SJCRH30 (cell line): ENCODE measurements around the gene C19orf53. TPM values are rescaled to one million over a fixed set of nuclear protein-coding genes. Genes with fewer than 3 reads are reported as not detected.
"Not testable (repeated sequence)": the region's sequence is repeated elsewhere in the genome, so short reads cannot be mapped to it uniquely, and the experiment has no call there.

Experiments
- DNase-seq, 2 experiments: peaks; one replicate each; pipeline ENCODE4 v3.0.0-alpha.2; 2015 to 2020
- H3K27ac ChIP-seq: fragments of 250-450 bp; sonication (Bioruptor Pico); 2 replicates; pipeline ENCODE4 v1.5.1; 2020; ENCODE audit warnings: mild to moderate bottlenecking, moderate library complexity
- H3K27me3 ChIP-seq: fragments of 250-450 bp; sonication (Bioruptor Pico); 2 replicates; pipeline ENCODE4 v1.5.1; 2020; ENCODE audit warnings: mild to moderate bottlenecking, moderate library complexity
- H3K36me3 ChIP-seq: fragments of 250-450 bp; sonication (Bioruptor Pico); 2 replicates; pipeline ENCODE4 v1.5.1; 2020; ENCODE audit warnings: mild to moderate bottlenecking, moderate library complexity
- H3K4me1 ChIP-seq: fragments of 250-450 bp; sonication (Bioruptor Pico); 2 replicates; pipeline ENCODE4 v1.5.1; 2020; ENCODE audit warnings: mild to moderate bottlenecking, moderate library complexity
- H3K4me3 ChIP-seq: fragments of 250-450 bp; sonication (Bioruptor Pico); 2 replicates; pipeline ENCODE4 v1.5.1; 2020; ENCODE audit warnings: mild to moderate bottlenecking, moderate library complexity
- H3K9me3 ChIP-seq: fragments of 250-450 bp; sonication (Bioruptor Pico); replicated peaks from 2 replicates; pipeline ENCODE4 v1.5.1; 2020; ENCODE audit warnings: mild to moderate bottlenecking, moderate library complexity
- total RNA-seq: library from RNA; depleted of rRNA; stranded (reverse); fragments of >200 nt; shearing (Covaris generic); gene quantifications from 2 replicates; pipeline ENCODE4 v1.2.3, GENCODE V29; 2014

The C19orf53 gene
- total RNA-seq, 1 experiment from 2014 or later = 208 TPM

- DNase-seq = no peak
- no peaks in the 10 kb centered on the region for H3K27me3 ChIP-seq
- H3K4me1 ChIP-seq = peaks cover 10% of the 10 kb centered on the region; the same call in 1 of the 2 replicates
- no peaks in the 10 kb centered on the region for H3K9me3 ChIP-seq
- H3K4me3 ChIP-seq = no peak overlapping the region
- H3K27ac ChIP-seq = no peak overlapping the region
- peaks cover 25% of the 10 kb centered on the region for H3K36me3 ChIP-seq
Measured at GRCh38 chr19:13778847-13779246, 4.6 kb downstream of the C19orf53 start.

- not testable (repeated sequence) for DNase-seq, H3K9me3 ChIP-seq, H3K4me3 ChIP-seq, H3K27me3 ChIP-seq, H3K27ac ChIP-seq
- H3K4me1 ChIP-seq = peaks cover 11% of the 10 kb centered on the region; the same call in 1 of the 2 replicates
- H3K36me3 ChIP-seq = peaks cover 25% of the 10 kb centered on the region
Measured at GRCh38 chr19:13779794-13780193, 5.5 kb downstream of the C19orf53 start.

GRCh38 chr19:13781547-13781946, 7.3 kb downstream of the C19orf53 start:
- Histone ChIP-seq H3K27ac (no peak overlapping the region), H3K27me3 (no peaks in the 10 kb centered on the region), H3K9me3 (no peaks in the 10 kb centered on the region), H3K4me1 (peaks cover 17% of the 10 kb centered on the region), H3K4me3 (no peak overlapping the region), H3K36me3 (peaks cover 23% of the 10 kb centered on the region)
- DNase-seq = peak; percentile 85 to 95

- no peak for DNase-seq
- Histone ChIP-seq H3K4me3 (no peak overlapping the region), H3K27me3 (no peaks in the 10 kb centered on the region), H3K4me1 (peaks cover 22% of the 10 kb centered on the region), H3K27ac (no peak overlapping the region), H3K9me3 (no peaks in the 10 kb centered on the region), H3K36me3 (peaks cover 21% of the 10 kb centered on the region)
Measured at GRCh38 chr19:13782537-13782936, 8.3 kb downstream of the C19orf53 start.

GRCh38 chr19:13783565-13784500, 9.6 kb downstream of the C19orf53 start:
- no peak for DNase-seq
- no peak overlapping the region for H3K4me3 ChIP-seq
- no peak overlapping the region for H3K27ac ChIP-seq
- H3K27me3 ChIP-seq = no peaks in the 10 kb centered on the region
- H3K36me3 ChIP-seq = peaks cover 8% of the 10 kb centered on the region
- H3K4me1 ChIP-seq = peaks cover 29% of the 10 kb centered on the region
- no peaks in the 10 kb centered on the region for H3K9me3 ChIP-seq

GRCh38 chr19:13784731-13785452, 10.6 kb downstream of the C19orf53 start:
- H3K27ac ChIP-seq = peak overlapping the region; percentile 30; the same call in 1 of the 2 replicates
- H3K27me3 ChIP-seq = no peaks in the 10 kb centered on the region
- DNase-seq = peak; percentile 91 to 93
- no peaks in the 10 kb centered on the region for H3K9me3 ChIP-seq
- no peaks in the 10 kb centered on the region for H3K36me3 ChIP-seq
- H3K4me1 ChIP-seq = peaks cover 30% of the 10 kb centered on the region
- H3K4me3 ChIP-seq = no peak overlapping the region

GRCh38 chr19:13788991-13789390, 14.7 kb downstream of the C19orf53 start:
- DNase-seq = peak in 1 of 2 experiments; percentile 41
- Histone ChIP-seq H3K27ac (peak overlapping the region; percentile 95; the same call in 1 of the 2 replicates), H3K36me3 (no peaks in the 10 kb centered on the region), H3K27me3 (no peaks in the 10 kb centered on the region), H3K4me1 (peaks cover 22% of the 10 kb centered on the region), H3K9me3 (no peaks in the 10 kb centered on the region), H3K4me3 (no peak overlapping the region)

GRCh38 chr19:13790354-13790753, 16.1 kb downstream of the C19orf53 start:
- H3K36me3 ChIP-seq = no peaks in the 10 kb centered on the region

GRCh38 chr19:13793317-13793716, 19.1 kb downstream of the C19orf53 start:
- H3K4me3 ChIP-seq, H3K9me3 ChIP-seq, H3K36me3 ChIP-seq, DNase-seq, H3K27me3 ChIP-seq, H3K27ac ChIP-seq: not testable (repeated sequence)
- H3K4me1 ChIP-seq = peaks cover 19% of the 10 kb centered on the region

More at GRCh38 chr19:13790354-13790753, 16.1 kb downstream of the C19orf53 start:
- no peak overlapping the region for H3K27ac ChIP-seq
- no peaks in the 10 kb centered on the region for H3K9me3 ChIP-seq
- no peak for DNase-seq
- H3K4me1 ChIP-seq = peaks cover 15% of the 10 kb centered on the region
- H3K27me3 ChIP-seq = no peaks in the 10 kb centered on the region
- H3K4me3 ChIP-seq = no peak overlapping the region

- peak; percentile 66 to 72 for DNase-seq
- no peaks in the 10 kb centered on the region for H3K9me3 ChIP-seq
- peaks cover 13% of the 10 kb centered on the region for H3K4me1 ChIP-seq
- H3K4me3 ChIP-seq = peak overlapping the region; percentile 75
- H3K27ac ChIP-seq = peak overlapping the region; percentile 75
- no peaks in the 10 kb centered on the region for H3K27me3 ChIP-seq
- no peaks in the 10 kb centered on the region for H3K36me3 ChIP-seq
Measured at GRCh38 chr19:13794398-13794756, 20.1 kb downstream of the C19orf53 start.

GRCh38 chr19:13794757-13795589, 20.7 kb downstream of the C19orf53 start, which contains the start of gene ZSWIM4:
Gene ZSWIM4 (plus strand): TSS chr19:13795443. CDS start chr19:13795649, 206 bp downstream.
- no peaks in the 10 kb centered on the region for H3K36me3 ChIP-seq
- H3K9me3 ChIP-seq = no peaks in the 10 kb centered on the region
- peak within 1 kb of the TSS; percentile 75 for H3K4me3 ChIP-seq
- H3K27me3 ChIP-seq = no peaks in the 10 kb centered on the region
- DNase-seq = peak; percentile 100
- peak within 1 kb of the TSS; percentile 75 for H3K27ac ChIP-seq
- H3K4me1 ChIP-seq = peaks cover 13% of the 10 kb centered on the region

- H3K27ac ChIP-seq = peak overlapping the region; percentile 75
- H3K4me3 ChIP-seq = peak overlapping the region; percentile 75
- peak; percentile 92 to 94 for DNase-seq
- H3K36me3 ChIP-seq = peaks cover 4% of the 10 kb centered on the region; the same call in 1 of the 2 replicates
- no peaks in the 10 kb centered on the region for H3K27me3 ChIP-seq
- peaks cover 13% of the 10 kb centered on the region for H3K4me1 ChIP-seq
- H3K9me3 ChIP-seq = no peaks in the 10 kb centered on the region
Measured at GRCh38 chr19:13795595-13796300, 21.5 kb downstream of the C19orf53 start.

GRCh38 chr19:13796301-13797057, 22.2 kb downstream of the C19orf53 start:
- Histone ChIP-seq H3K4me3 (peak overlapping the region; percentile 75), H3K4me1 (peaks cover 13% of the 10 kb centered on the region), H3K27ac (peak overlapping the region; percentile 75), H3K9me3 (no peaks in the 10 kb centered on the region), H3K36me3 (peaks cover 9% of the 10 kb centered on the region), H3K27me3 (no peaks in the 10 kb centered on the region)
- peak; percentile 80 to 84 for DNase-seq
